ENCODE data around the gene SPIRE1. TPM values are rescaled to one million over a fixed set of nuclear protein-coding genes. Genes with fewer than 3 reads are reported as not detected.

SPIRE1 gene
- total RNA-seq, 1 experiment from 2014 or later, result 16.6 TPM

GRCh38 chr18:12516049-12516630 is 141.8 kb downstream of the SPIRE1 start:
- Histone ChIP-seq H2BK120ac (ENCODE audit: low read depth, low read length, poor library complexity, severe bottlenecking) (no peak overlapping the region), H4K91ac (ENCODE audit: insufficient read length, low read depth, low read length) (no peak overlapping the region), H3K27me3 (ENCODE audit: insufficient read depth, low read length) (no peaks in the 10 kb centered on the region), H3K4ac (ENCODE audit: low read depth, low read length) (no peak overlapping the region), H3K79me2 (ENCODE audit: insufficient read depth, low read length) (no peaks in the 10 kb centered on the region), H2BK20ac (ENCODE audit: low read depth, low read length, poor library complexity, severe bottlenecking) (no peak overlapping the region), H3K23ac (ENCODE audit: insufficient read length, low read depth, low read length) (no peak overlapping the region), H3K27ac (ENCODE audit: insufficient read length, low read depth, low read length) (no peak overlapping the region), H2AK5ac (ENCODE audit: insufficient read length, low read length) (no peak overlapping the region), H3K4me1 (ENCODE audit: insufficient read depth, low read length) (no peaks in the 10 kb centered on the region), H3K9me3 (ENCODE audit: control insufficient read depth, low read depth, low read length) (peaks cover 5% of the 10 kb centered on the region), H3K14ac (ENCODE audit: insufficient read depth, low read length) (no peak overlapping the region), H2BK15ac (ENCODE audit: low read depth, low read length) (no peak overlapping the region), H3K18ac (ENCODE audit: insufficient read length, low read depth, low read length) (no peak overlapping the region), H4K20me1 (ENCODE audit: control insufficient read depth, insufficient read depth, insufficient read length) (no peaks in the 10 kb centered on the region), H3T11ph (ENCODE audit: low read length) (no peak overlapping the region), H2AFZ (ENCODE audit: low read length) (no peak overlapping the region), H4K5ac (ENCODE audit: insufficient read length, low read depth, low read length) (no peak overlapping the region), H3K4me2 (ENCODE audit: insufficient read depth, insufficient read length, low read length) (no peak overlapping the region), H3K9ac (ENCODE audit: extremely low read depth, insufficient read length, low read length) (no peak overlapping the region), H3K23me2 (ENCODE audit: insufficient read length, low read depth, low read length, poor library complexity, severe bottlenecking) (no peaks in the 10 kb centered on the region), H3K79me1 (ENCODE audit: insufficient read depth, low read depth, low read length, poor library complexity, severe bottlenecking) (no peaks in the 10 kb centered on the region), H2BK5ac (ENCODE audit: insufficient read length, low read length) (no peak overlapping the region), H3K56ac (ENCODE audit: insufficient read length, low read depth, low read length) (no peak overlapping the region), H2BK12ac (ENCODE audit: insufficient read length, low read depth, low read length) (no peak overlapping the region), H4K8ac (replicated peaks; ENCODE audit: insufficient read length, low read depth, low read length) (no peak overlapping the region)
- no peak for TF ChIP-seq CTCF (conservative IDR thresholded peaks at IDR 0.05)
- peak overlapping the region; percentile 8 to 69 (median 11); a peak in 3 of 7 replicates for H3K27ac Mint-ChIP-seq
- H3K27me3 Mint-ChIP-seq (ENCODE audit: low read depth), result no peaks in the 10 kb centered on the region
- peaks cover 3 to 8% (median 6%) of the 10 kb centered on the region in 3 experiments; a peak in 6 of 7 replicates for H3K36me3 Mint-ChIP-seq (ENCODE audit: insufficient read depth in 1 of 3, low read depth in 3 of 3)
- no peak overlapping the region for H3K4me3 Mint-ChIP-seq
- peaks cover 3 to 16% of the 10 kb centered on the region in 2 experiments for H3K4me1 Mint-ChIP-seq
- H3K9me3 Mint-ChIP-seq, result peaks cover 2 to 3% of the 10 kb centered on the region in 2 experiments; a peak in 3 of 5 replicates
- WGBS (ENCODE audit: extremely low coverage, insufficient read length, low lambda C conversion rate), result no CpG with 5 or more reads among the region's 4 CpGs
- DNase-seq, result no peak

All from H9 (cell line).